Measurements from ENCODE around the gene PARD3B.

DNA sequence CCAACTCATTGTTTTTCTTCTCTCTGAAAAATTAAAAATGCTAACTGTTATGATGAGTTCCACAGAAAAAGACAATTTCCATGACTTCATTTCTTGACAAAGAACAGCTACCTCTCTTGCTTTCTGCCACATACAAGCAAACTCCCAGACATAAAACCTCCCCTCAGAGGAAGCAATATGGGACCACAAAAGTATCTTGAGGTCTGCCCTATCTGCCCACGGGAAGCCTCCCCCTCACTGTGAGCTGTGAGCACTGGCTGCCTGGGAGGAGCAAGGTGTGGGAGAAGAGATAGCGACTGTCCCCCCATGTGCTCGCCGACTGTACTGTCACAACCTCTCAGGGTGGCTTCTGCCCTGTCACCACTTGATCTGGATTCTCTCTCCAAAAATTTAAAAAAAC is 1067.4 kb downstream of the PARD3B start:
- TF ChIP-seq ZNF274 (IDR thresholded peaks at IDR 0.05; ENCODE audit: low read depth, low read length) (no peak), SUZ12 (IDR thresholded peaks at IDR 0.05; ENCODE audit: extremely low read depth, insufficient read depth, insufficient read length) (no peak), YY1 (IDR thresholded peaks at IDR 0.05; ENCODE audit: insufficient read depth, insufficient read length) (no peak)

Measured in NT2/D1 (cell line).